ENCODE measurements around the gene SPATC1L. TPM values are rescaled to one million over a fixed set of nuclear protein-coding genes. Genes with fewer than 3 reads are reported as not detected.
A peak's percentile ranks its signal among the peaks of the same experiment; 100 is the strongest.

Gene SPATC1L
- polyA plus RNA-seq, 1 experiment = 8.4 TPM

DNA sequence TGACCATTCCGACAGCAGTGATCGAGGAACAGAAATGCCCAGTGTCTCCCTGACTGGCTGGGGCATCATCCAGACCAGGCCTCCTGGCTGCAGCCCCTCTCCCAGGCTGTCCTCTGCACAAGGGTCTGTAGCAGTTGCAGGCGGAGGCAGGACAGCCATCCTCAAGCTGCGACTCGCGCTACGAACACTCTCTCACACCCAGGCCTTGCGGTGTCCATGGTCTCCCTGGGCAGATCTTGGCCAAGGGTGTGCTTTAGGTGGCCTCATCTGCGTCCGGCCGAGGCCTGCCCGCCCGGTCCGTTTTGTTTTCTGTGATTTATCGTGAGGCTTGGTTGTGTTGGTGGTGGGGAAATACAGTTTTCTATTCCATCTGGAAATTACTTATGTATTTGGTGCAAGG, 44.6 kb downstream of the SPATC1L start:
- TF ChIP-seq, protein P1, sequence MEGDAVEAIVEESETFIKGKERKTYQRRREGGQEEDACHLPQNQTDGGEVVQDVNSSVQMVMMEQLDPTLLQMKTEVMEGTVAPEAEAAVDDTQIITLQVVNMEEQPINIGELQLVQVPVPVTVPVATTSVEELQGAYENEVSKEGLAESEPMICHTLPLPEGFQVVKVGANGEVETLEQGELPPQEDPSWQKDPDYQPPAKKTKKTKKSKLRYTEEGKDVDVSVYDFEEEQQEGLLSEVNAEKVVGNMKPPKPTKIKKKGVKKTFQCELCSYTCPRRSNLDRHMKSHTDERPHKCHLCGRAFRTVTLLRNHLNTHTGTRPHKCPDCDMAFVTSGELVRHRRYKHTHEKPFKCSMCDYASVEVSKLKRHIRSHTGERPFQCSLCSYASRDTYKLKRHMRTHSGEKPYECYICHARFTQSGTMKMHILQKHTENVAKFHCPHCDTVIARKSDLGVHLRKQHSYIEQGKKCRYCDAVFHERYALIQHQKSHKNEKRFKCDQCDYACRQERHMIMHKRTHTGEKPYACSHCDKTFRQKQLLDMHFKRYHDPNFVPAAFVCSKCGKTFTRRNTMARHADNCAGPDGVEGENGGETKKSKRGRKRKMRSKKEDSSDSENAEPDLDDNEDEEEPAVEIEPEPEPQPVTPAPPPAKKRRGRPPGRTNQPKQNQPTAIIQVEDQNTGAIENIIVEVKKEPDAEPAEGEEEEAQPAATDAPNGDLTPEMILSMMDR (IDR thresholded peaks at IDR 0.05; ENCODE audit: insufficient read depth, low read depth, low read length) = no peak
- H3K36me3 ChIP-seq (ENCODE audit: control insufficient read depth, insufficient read depth, low read length) = no peaks in the 10 kb centered on the region
- DNase-seq (ENCODE audit: low read depth) = no peak
- H3K27me3 ChIP-seq (ENCODE audit: control insufficient read depth, insufficient read depth, low read length) = peaks cover 4% of the 10 kb centered on the region
- ChIA-PET POLR2A (no interaction called here), CTCF (no interaction called here)
- H3K4me3 ChIP-seq (ENCODE audit: low read depth, low read length) = no peak overlapping the region

DNA sequence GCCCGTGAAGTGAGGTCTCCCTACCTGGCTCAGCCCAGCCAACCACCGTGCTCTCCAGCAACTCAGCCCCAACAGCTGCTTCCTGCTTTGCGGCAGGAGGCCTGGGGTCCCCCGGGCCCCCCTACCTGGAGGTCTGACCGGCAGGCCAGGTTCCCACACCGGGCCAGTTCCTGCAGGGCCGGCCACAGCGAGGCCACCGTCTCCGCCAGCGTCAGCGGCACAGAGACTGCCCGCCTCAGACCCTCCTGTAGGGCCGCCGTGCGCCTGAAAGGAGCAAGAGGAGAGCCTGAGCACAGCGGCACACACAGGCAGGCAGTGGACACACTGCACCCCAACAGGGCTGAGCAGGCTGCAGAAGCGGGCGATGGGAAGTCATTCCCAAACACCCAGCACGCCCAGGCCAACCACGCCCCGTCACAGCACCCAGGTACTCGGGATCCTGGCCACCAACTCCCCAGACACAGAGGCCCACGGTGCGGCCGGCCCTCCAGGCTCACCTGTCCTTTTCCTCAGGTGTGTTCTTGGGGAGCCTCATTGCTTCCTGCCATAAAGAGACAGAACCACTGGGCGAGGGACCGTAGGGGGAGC, 45.8 kb downstream of the SPATC1L start:
- no peaks in the 10 kb centered on the region for H3K36me3 ChIP-seq (ENCODE audit: control insufficient read depth, insufficient read depth, low read length)
- TF ChIP-seq, protein P1 (IDR thresholded peaks at IDR 0.05; ENCODE audit: insufficient read depth, low read depth, low read length) = no peak
- peaks cover 4% of the 10 kb centered on the region for H3K27me3 ChIP-seq (ENCODE audit: control insufficient read depth, insufficient read depth, low read length)
- DNase-seq (ENCODE audit: low read depth) = no peak
- POLR2A ChIA-PET = no interaction called here
- CTCF ChIA-PET = no interaction called here
- H3K4me3 ChIP-seq (ENCODE audit: low read depth, low read length) = no peak overlapping the region

DNA sequence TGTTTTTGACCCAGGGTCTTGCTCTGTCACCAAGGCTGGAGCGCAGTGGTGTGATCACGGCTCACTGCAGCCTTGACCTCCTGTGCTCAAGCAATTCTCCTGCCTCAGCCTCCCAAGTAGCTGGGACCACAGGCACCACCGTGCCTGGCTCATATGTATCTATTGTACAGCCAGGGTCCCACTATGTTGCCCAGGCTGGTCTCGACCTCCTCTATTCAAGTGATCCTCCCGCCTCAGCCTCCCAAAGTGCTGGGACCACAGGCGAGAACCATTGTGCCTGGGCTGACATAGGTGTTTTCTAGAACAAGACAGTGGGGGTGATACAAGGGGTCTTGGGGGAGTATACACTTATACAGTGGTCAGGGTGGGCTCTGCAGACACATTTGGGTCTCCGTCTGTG, 46.4 kb downstream of the SPATC1L start:
- POLR2A ChIA-PET = no interaction called here
- no peak for DNase-seq (ENCODE audit: low read depth)
- Histone ChIP-seq H3K4me3 (ENCODE audit: low read depth, low read length) (no peak overlapping the region), H3K36me3 (ENCODE audit: control insufficient read depth, insufficient read depth, low read length) (no peaks in the 10 kb centered on the region), H3K27me3 (ENCODE audit: control insufficient read depth, insufficient read depth, low read length) (peaks cover 4% of the 10 kb centered on the region)
- TF ChIP-seq, protein P1 (IDR thresholded peaks at IDR 0.05; ENCODE audit: insufficient read depth, low read depth, low read length) = no peak
- CTCF ChIA-PET = no interaction called here

DNA sequence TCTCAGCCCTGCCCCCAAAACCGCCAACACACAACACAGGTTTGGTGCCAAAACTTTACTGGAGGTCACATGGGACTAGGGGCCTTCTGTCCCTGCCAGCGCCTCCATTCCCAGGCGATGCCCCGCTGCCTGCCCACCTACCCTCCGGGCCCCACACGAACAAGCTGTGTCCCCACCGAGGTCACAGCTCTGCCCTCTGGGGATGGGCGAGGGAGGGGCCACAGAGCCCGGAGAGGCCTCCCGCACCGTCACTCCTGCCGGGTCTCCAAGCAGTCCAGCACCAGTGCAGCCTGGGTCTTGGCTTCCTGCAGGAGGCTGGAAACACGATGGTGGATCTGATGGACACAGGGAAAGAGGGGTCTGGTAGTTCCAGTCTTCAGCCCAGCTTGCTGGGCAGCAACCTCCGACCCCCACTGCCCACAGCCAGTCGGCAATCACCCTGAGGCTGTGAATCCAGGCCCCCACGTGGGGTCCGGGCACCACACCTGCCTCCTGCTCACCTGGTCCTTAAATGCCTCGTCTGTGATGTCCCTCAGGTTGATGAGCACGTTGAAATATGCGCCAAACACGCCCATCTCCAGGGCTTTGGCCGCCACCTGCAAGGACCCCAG, 47.4 kb downstream of the SPATC1L start:
- DNase-seq (ENCODE audit: low read depth) = no peak
- CTCF ChIA-PET = interaction anchor here (1.4 kb wide), 1 partner anchor 167 kb away, joined by 5 read pairs; no protein-coding TSS in a partner anchor
- H3K27me3 ChIP-seq (ENCODE audit: control insufficient read depth, insufficient read depth, low read length) = peaks cover 4% of the 10 kb centered on the region
- peaks cover 5% of the 10 kb centered on the region for H3K36me3 ChIP-seq (ENCODE audit: control insufficient read depth, insufficient read depth, low read length)
- no peak overlapping the region for H3K4me3 ChIP-seq (ENCODE audit: low read depth, low read length)
- TF ChIP-seq, protein P1 (IDR thresholded peaks at IDR 0.05; ENCODE audit: insufficient read depth, low read depth, low read length) = no peak
- POLR2A ChIA-PET = no interaction called here

DNA sequence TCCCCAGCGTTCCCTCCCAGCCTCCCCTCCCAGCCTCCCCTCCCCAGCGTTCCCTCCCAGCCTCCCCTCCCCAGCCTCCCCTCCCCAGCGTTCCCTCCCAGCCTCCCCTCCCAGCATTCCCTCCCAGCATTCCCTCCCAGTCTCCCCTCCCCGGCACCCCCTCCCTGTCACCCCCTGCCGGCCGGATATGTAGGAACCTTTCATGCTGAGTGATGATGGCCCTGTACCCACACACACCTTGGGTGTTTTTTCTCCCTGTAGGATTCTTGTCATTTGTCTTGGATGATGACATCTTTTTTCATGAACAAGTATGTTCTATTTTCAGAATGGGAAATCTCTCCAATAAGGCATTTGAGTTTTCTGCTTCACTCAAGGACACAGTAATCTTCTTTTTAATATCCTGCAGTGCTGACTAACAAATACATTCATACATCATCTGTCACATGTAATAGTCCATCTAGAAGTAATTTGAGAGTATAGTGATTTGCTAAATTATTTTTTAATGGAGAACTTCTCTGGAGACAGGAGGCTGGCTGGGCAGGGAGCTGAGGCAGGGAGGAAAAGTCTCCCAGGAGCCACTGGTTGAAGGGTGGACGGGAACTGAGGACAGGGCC, 48.4 kb downstream of the SPATC1L start:
- TF ChIP-seq, protein P1 (IDR thresholded peaks at IDR 0.05; ENCODE audit: insufficient read depth, low read depth, low read length) = peak; percentile 32; the same call in 1 of the 2 replicates
- H3K27me3 ChIP-seq (ENCODE audit: control insufficient read depth, insufficient read depth, low read length) = peaks cover 4% of the 10 kb centered on the region
- peaks cover 8% of the 10 kb centered on the region for H3K36me3 ChIP-seq (ENCODE audit: control insufficient read depth, insufficient read depth, low read length)
- DNase-seq (ENCODE audit: low read depth) = no peak
- ChIA-PET CTCF (interaction anchor here (1.4 kb wide), 1 partner anchor 166 kb away, joined by 5 read pairs; no protein-coding TSS in a partner anchor), POLR2A (no interaction called here)
- no peak overlapping the region for H3K4me3 ChIP-seq (ENCODE audit: low read depth, low read length)

Measured in BJ (cell line).